CD14-positive monocyte (primary cell): ENCODE measurements around the gene KLF2. TPM values are rescaled to one million over a fixed set of nuclear protein-coding genes. Genes with fewer than 3 reads are reported as not detected.

Experiments used
- DNase-seq, 3 donors: peaks; one replicate each; pipeline ENCODE4 v3.0.0-alpha.2; 2011 to 2022
- H2AFZ ChIP-seq: 2 replicates; pipeline ENCODE4 v1.6.0; 2012; ENCODE audit warnings: mild to moderate bottlenecking, low read depth, low read length, inconsistent platforms; ENCODE audit not compliant: insufficient read depth, poor library complexity, severe bottlenecking
- H3K27ac ChIP-seq, 2 donors: 1 replicate in 1 of 2; 2 replicates in 1 of 2; pipeline ENCODE4 v1.5.1; 2012 to 2013; ENCODE audit warnings: low read length in 2 of 2, control low read depth in 1 of 2, inconsistent platforms in 1 of 2, low read depth in 1 of 2, mild to moderate bottlenecking in 1 of 2
- H3K27me3 ChIP-seq, 2 donors: one replicate each; pipeline versions ENCODE4 v1.6.0 to v1.6.1; 2011 to 2013; ENCODE audit warnings: low read length in 2 of 2; ENCODE audit not compliant: control insufficient read depth in 2 of 2, insufficient read depth in 2 of 2
- H3K36me3 ChIP-seq, 2 donors: replicated peaks in 1 of 2; 1 replicate in 1 of 2; 2 replicates in 1 of 2; pipeline versions ENCODE4 v1.5.1 to v1.6.1; 2012 to 2013; ENCODE audit warnings: low read length in 2 of 2, control low read depth in 1 of 2, inconsistent platforms in 1 of 2, mild to moderate bottlenecking in 1 of 2; ENCODE audit not compliant: insufficient read depth in 2 of 2, control insufficient read depth in 1 of 2
- H3K4me1 ChIP-seq, 2 donors: 1 replicate in 1 of 2; 2 replicates in 1 of 2; pipeline versions ENCODE4 v1.5.1 to v1.6.1; 2012 to 2013; ENCODE audit warnings: low read length in 2 of 2, control low read depth in 1 of 2, inconsistent platforms in 1 of 2, mild to moderate bottlenecking in 1 of 2, moderate library complexity in 1 of 2; ENCODE audit not compliant: insufficient read depth in 2 of 2, control insufficient read depth in 1 of 2
- H3K4me2 ChIP-seq: replicated peaks from 2 replicates; pipeline ENCODE3; 2012; ENCODE audit warnings: low read length, moderate library complexity, mild to moderate bottlenecking; ENCODE audit not compliant: poor library complexity, severe bottlenecking; ENCODE audit errors: extremely low read depth
- H3K4me3 ChIP-seq, 3 experiments: fragments of 200-600 bp in 1 of 3; sonication (generic) in 1 of 3; replicated peaks in 1 of 3; 1 replicate in 2 of 3; 2 replicates in 1 of 3; pipeline ENCODE4 v1.5.1; 2011 to 2013; ENCODE audit warnings: low read length in 3 of 3, mild to moderate bottlenecking in 3 of 3, control low read depth in 2 of 3, low read depth in 2 of 3, inconsistent platforms in 1 of 3, moderate library complexity in 1 of 3
- H3K79me2 ChIP-seq: 2 replicates; pipeline ENCODE4 v1.6.0; 2012; ENCODE audit warnings: mild to moderate bottlenecking, control low read depth, inconsistent platforms, low read length, moderate library complexity; ENCODE audit not compliant: insufficient read depth
- H3K9ac ChIP-seq: 2 replicates; pipeline ENCODE4 v1.6.0; 2017; ENCODE audit warnings: low read length, mild to moderate bottlenecking; ENCODE audit not compliant: insufficient read depth, poor library complexity, severe bottlenecking
- H3K9me3 ChIP-seq, 2 donors: replicated peaks in 1 of 2; 1 replicate in 1 of 2; 2 replicates in 1 of 2; pipeline versions ENCODE4 v1.5.1 to v1.6.1; 2012 to 2013; ENCODE audit warnings: low read length in 2 of 2, control low read depth in 1 of 2; ENCODE audit not compliant: control insufficient read depth in 1 of 2, insufficient read depth in 1 of 2
- H4K20me1 ChIP-seq: 2 replicates; pipeline ENCODE4 v1.6.0; 2012; ENCODE audit warnings: mild to moderate bottlenecking, low read length, control low read depth, moderate library complexity; ENCODE audit not compliant: insufficient read depth
- H3K27ac Mint-ChIP-seq, 7 donors: one replicate each; pipeline ENCODE4 v1.8.0; 2020; ENCODE audit warnings: mild to moderate bottlenecking in 7 of 7, mixed read lengths in 7 of 7, moderate library complexity in 6 of 7, inconsistent platforms in 2 of 7
- H3K27me3 Mint-ChIP-seq, 3 donors: one replicate each; pipeline ENCODE4 v1.8.0; 2021 to 2022; ENCODE audit warnings: low read depth in 3 of 3, mild to moderate bottlenecking in 3 of 3, mixed read lengths in 3 of 3, moderate library complexity in 3 of 3, inconsistent platforms in 1 of 3
- H3K36me3 Mint-ChIP-seq, 2 donors: one replicate each; pipeline ENCODE4 v1.8.0; 2020; ENCODE audit warnings: mixed read lengths in 2 of 2, inconsistent platforms in 1 of 2, mild to moderate bottlenecking in 1 of 2
- H3K4me1 Mint-ChIP-seq: one replicate; pipeline ENCODE4 v1.8.0; 2020; ENCODE audit warnings: mild to moderate bottlenecking, mixed read lengths
- H3K4me3 Mint-ChIP-seq, 2 donors: one replicate each; pipeline ENCODE4 v1.8.0; 2020; ENCODE audit warnings: mild to moderate bottlenecking in 2 of 2, mixed read lengths in 2 of 2, moderate library complexity in 1 of 2
- H3K9me3 Mint-ChIP-seq, 7 donors: one replicate each; pipeline ENCODE4 v1.8.0; 2020 to 2022; ENCODE audit warnings: mixed read lengths in 7 of 7, mild to moderate bottlenecking in 6 of 7, moderate library complexity in 6 of 7, inconsistent platforms in 2 of 7
- CTCF ChIP-seq: fragments of 200-600 bp; IDR thresholded peaks from one replicate; pipeline ENCODE4 v1.8.0; 2022; ENCODE audit warnings: antibody characterized with exemption, mild to moderate bottlenecking
- WGBS: methylation state at CpG from one replicate; pipeline ENCODE4 v1.1.5; 2013; ENCODE audit warnings: missing lambda C conversion rate; ENCODE audit not compliant: insufficient coverage; 5-methylcytosine and 5-hydroxymethylcytosine counted together
- intact Hi-C, 2 donors: fragments of 100-400 bp; cut with micrococcal nuclease; formaldehyde crosslinking; loops; one replicate each; pipeline versions ENCODE4 v1.15.0 to v1.15.1; 2023
- polyA plus RNA-seq, 3 donors: library from polyadenylated mRNA; depleted of rRNA in 1 of 3; unstranded in 2 of 3; stranded (reverse) in 1 of 3; fragments of 300-500 nt in 2 of 3; fragments of >200 nt in 1 of 3; fragmentation: Illumina TruSeq in 2 of 3; gene quantifications; 1 replicate in 2 of 3; 2 replicates in 1 of 3; pipeline ENCODE4 v1.2.3, GENCODE V29; 2012 to 2021

The KLF2 gene
- polyA plus RNA-seq, 3 donors = 34.0 to 331 (median 51.4) TPM

GRCh38 chr19:16347706-16348105 lies 23.1 kb downstream of the KLF2 start:
- H3K27ac Mint-ChIP-seq = no peak overlapping the region
- no peak overlapping the region for H3K4me3 ChIP-seq

GRCh38 chr19:16349551-16350152 lies 25.0 kb downstream of the KLF2 start:
- Histone ChIP-seq H3K27ac (no peak overlapping the region), H2AFZ (no peak overlapping the region), H3K9ac (no peak overlapping the region), H3K9me3 (no peaks in the 10 kb centered on the region), H3K4me2 (no peak overlapping the region), H3K4me1 (peaks cover 14 to 18% of the 10 kb centered on the region in 2 donors), H3K36me3 (no peaks in the 10 kb centered on the region), H3K79me2 (no peaks in the 10 kb centered on the region), H3K4me3 (no peak overlapping the region), H3K27me3 (no peaks in the 10 kb centered on the region), H4K20me1 (no peaks in the 10 kb centered on the region)
- no peaks in the 10 kb centered on the region for H3K9me3 Mint-ChIP-seq
- no peak for DNase-seq
- H3K4me3 Mint-ChIP-seq = no peak overlapping the region
- no peak for TF ChIP-seq CTCF
- peaks cover 10 to 18% of the 10 kb centered on the region in 2 donors for H3K36me3 Mint-ChIP-seq
- peaks cover 0 to 3% (median 0%) of the 10 kb centered on the region in 3 donors for H3K27me3 Mint-ChIP-seq
- H3K4me1 Mint-ChIP-seq = peaks cover 23% of the 10 kb centered on the region
- no peak overlapping the region for H3K27ac Mint-ChIP-seq
- intact Hi-C loops = no loop called here
- WGBS = 99% methylated on average over 10 of the region's 13 CpGs

More at GRCh38 chr19:16347706-16348105, 23.1 kb downstream of the KLF2 start:
- Histone ChIP-seq H3K36me3 (no peaks in the 10 kb centered on the region), H3K9me3 (no peaks in the 10 kb centered on the region), H4K20me1 (no peaks in the 10 kb centered on the region), H3K4me2 (no peak overlapping the region), H3K27me3 (no peaks in the 10 kb centered on the region), H3K9ac (no peak overlapping the region), H2AFZ (no peak overlapping the region), H3K79me2 (no peaks in the 10 kb centered on the region), H3K27ac (no peak overlapping the region), H3K4me1 (peaks cover 27 to 29% of the 10 kb centered on the region in 2 donors)
- Mint-ChIP-seq H3K4me3 (peak overlapping the region in 1 of 2 donors; percentile 28), H3K36me3 (peaks cover 4% of the 10 kb centered on the region in 2 donors), H3K4me1 (peaks cover 27% of the 10 kb centered on the region), H3K9me3 (no peaks in the 10 kb centered on the region), H3K27me3 (peaks cover 0 to 3% (median 0%) of the 10 kb centered on the region in 3 donors)
- no peak for TF ChIP-seq CTCF
- intact Hi-C loops = no loop called here
- 100% methylated on average over 1 of the region's 6 CpGs for WGBS
- no peak for DNase-seq
